Stimulated activated CD4-positive, alpha-beta T cell treated with anti-CD3 and anti-CD28 coated beads, TNF-alpha, amount 100 ng/mL, for 24 hours (primary cell): ENCODE measurements around the gene DENND1B.

ENCODE experiments used
- DNase-seq, 3 experiments: peaks; one replicate each; pipeline ENCODE4 v3.0.0-alpha.2; 2020; ENCODE audit warnings: low read depth in 3 of 3

Gene DENND1B

GRCh38 chr1:197775282-197776262 is at the start of gene DENND1B:
DENND1B (minus strand) TSS chr1:197775480; CDS start chr1:197775155, 325 bp downstream.
- peak; percentile 46 to 80 (median 53) for DNase-seq

GRCh38 chr1:197814306-197814705 is 39.0 kb upstream of the DENND1B start:
- DNase-seq: no peak

GRCh38 chr1:197813741-197814140 is 38.5 kb upstream of the DENND1B start:
- DNase-seq: no peak

- no peak for DNase-seq
These were observed 36.5 kb upstream of the DENND1B start for GRCh38 chr1:197811769-197812168.

GRCh38 chr1:197810812-197811211 is 35.5 kb upstream of the DENND1B start:
- no peak for DNase-seq

- no peak for DNase-seq
These were observed 33.6 kb upstream of the DENND1B start for GRCh38 chr1:197808880-197809279.

GRCh38 chr1:197807739-197808453 is 32.6 kb upstream of the DENND1B start:
- DNase-seq: no peak

GRCh38 chr1:197807216-197807615 is 31.9 kb upstream of the DENND1B start:
- no peak for DNase-seq

- no peak for DNase-seq
These were observed 31.4 kb upstream of the DENND1B start for GRCh38 chr1:197806718-197807117.

- no peak for DNase-seq
These were observed 26.4 kb upstream of the DENND1B start for GRCh38 chr1:197801684-197802083.

GRCh38 chr1:197801111-197801482 is 25.8 kb upstream of the DENND1B start:
- DNase-seq: no peak

GRCh38 chr1:197800379-197801110 is 25.3 kb upstream of the DENND1B start:
- no peak for DNase-seq

- no peak for DNase-seq
These were observed 24.0 kb upstream of the DENND1B start for GRCh38 chr1:197799271-197799670.

GRCh38 chr1:197798492-197798891 is 23.2 kb upstream of the DENND1B start:
- no peak for DNase-seq

- no peak for DNase-seq
These were observed 21.7 kb upstream of the DENND1B start for GRCh38 chr1:197797010-197797409.

GRCh38 chr1:197788741-197789739 is 13.8 kb upstream of the DENND1B start:
- DNase-seq: no peak

GRCh38 chr1:197787623-197788536 is 12.6 kb upstream of the DENND1B start:
- no peak for DNase-seq

GRCh38 chr1:197787056-197787455 is 11.8 kb upstream of the DENND1B start:
- DNase-seq: no peak

GRCh38 chr1:197786280-197786679 is 11.0 kb upstream of the DENND1B start:
- DNase-seq: no peak

GRCh38 chr1:197783510-197783948 is 8.2 kb upstream of the DENND1B start:
- no peak for DNase-seq
